Non-pigmented ciliary epithelial cell (primary cell): ENCODE measurements around the gene PRKD1.
"Not testable (repeated sequence)": the region's sequence is repeated elsewhere in the genome, so short reads cannot be mapped to it uniquely, and the experiment has no call there.

Experiments used
- DNase-seq: peaks from one replicate; pipeline ENCODE4 v3.0.0-alpha.2; 2010; ENCODE audit warnings: low read depth

Gene PRKD1

GRCh38 chr14:29798811-29799210 lies 128.8 kb downstream of the PRKD1 start:
- DNase-seq = no peak

GRCh38 chr14:29798108-29798663 lies 129.5 kb downstream of the PRKD1 start:
- DNase-seq = no peak

- no peak for DNase-seq
Observed at GRCh38 chr14:29796853-29797252, 130.8 kb downstream of the PRKD1 start.

- DNase-seq = no peak
Observed at GRCh38 chr14:29789475-29789874, 138.2 kb downstream of the PRKD1 start.

GRCh38 chr14:29788093-29788492 lies 139.6 kb downstream of the PRKD1 start:
- DNase-seq = no peak

- DNase-seq = no peak
Observed at GRCh38 chr14:29783556-29783955, 144.1 kb downstream of the PRKD1 start.

- no peak for DNase-seq
Observed at GRCh38 chr14:29782041-29782440, 145.6 kb downstream of the PRKD1 start.

GRCh38 chr14:29777142-29777541 lies 150.5 kb downstream of the PRKD1 start:
- DNase-seq = not testable (repeated sequence)

- no peak for DNase-seq
Observed at GRCh38 chr14:29773990-29774389, 153.7 kb downstream of the PRKD1 start.

- DNase-seq = no peak
Observed at GRCh38 chr14:29763342-29763858, 164.2 kb downstream of the PRKD1 start.

GRCh38 chr14:29759521-29760340 lies 167.9 kb downstream of the PRKD1 start:
- no peak for DNase-seq

GRCh38 chr14:29757711-29758233 lies 169.9 kb downstream of the PRKD1 start:
- no peak for DNase-seq

GRCh38 chr14:29757188-29757680 lies 170.4 kb downstream of the PRKD1 start:
- no peak for DNase-seq

- no peak for DNase-seq
Observed at GRCh38 chr14:29756019-29756385, 171.6 kb downstream of the PRKD1 start.

GRCh38 chr14:29755311-29756018 lies 172.2 kb downstream of the PRKD1 start:
- DNase-seq = no peak

GRCh38 chr14:29754134-29754533 lies 173.5 kb downstream of the PRKD1 start:
- no peak for DNase-seq

- no peak for DNase-seq
Observed at GRCh38 chr14:29752221-29752923, 175.3 kb downstream of the PRKD1 start.

GRCh38 chr14:29749829-29750228 lies 177.8 kb downstream of the PRKD1 start:
- DNase-seq = no peak

- no peak for DNase-seq
Observed at GRCh38 chr14:29749327-29749726, 178.3 kb downstream of the PRKD1 start.

GRCh38 chr14:29745863-29746262 lies 181.8 kb downstream of the PRKD1 start:
- no peak for DNase-seq

GRCh38 chr14:29743531-29743930 lies 184.1 kb downstream of the PRKD1 start:
- DNase-seq = no peak

- no peak for DNase-seq
Observed at GRCh38 chr14:29741909-29742401, 185.7 kb downstream of the PRKD1 start.
